HG02798 (cell line): ENCODE results near the gene CACTIN.
"Not testable (repeated sequence)": the region's sequence is repeated elsewhere in the genome, so short reads cannot be mapped to it uniquely, and the experiment has no call there.

Experiments used
- ATAC-seq: cut with Tn5 transposase; IDR thresholded peaks from one replicate; pipeline ENCODE4 v1.9.1; 2021; ENCODE audit warnings: mild to moderate bottlenecking; ENCODE audit not compliant: unreplicated experiment, poor library complexity

Gene CACTIN

DNA sequence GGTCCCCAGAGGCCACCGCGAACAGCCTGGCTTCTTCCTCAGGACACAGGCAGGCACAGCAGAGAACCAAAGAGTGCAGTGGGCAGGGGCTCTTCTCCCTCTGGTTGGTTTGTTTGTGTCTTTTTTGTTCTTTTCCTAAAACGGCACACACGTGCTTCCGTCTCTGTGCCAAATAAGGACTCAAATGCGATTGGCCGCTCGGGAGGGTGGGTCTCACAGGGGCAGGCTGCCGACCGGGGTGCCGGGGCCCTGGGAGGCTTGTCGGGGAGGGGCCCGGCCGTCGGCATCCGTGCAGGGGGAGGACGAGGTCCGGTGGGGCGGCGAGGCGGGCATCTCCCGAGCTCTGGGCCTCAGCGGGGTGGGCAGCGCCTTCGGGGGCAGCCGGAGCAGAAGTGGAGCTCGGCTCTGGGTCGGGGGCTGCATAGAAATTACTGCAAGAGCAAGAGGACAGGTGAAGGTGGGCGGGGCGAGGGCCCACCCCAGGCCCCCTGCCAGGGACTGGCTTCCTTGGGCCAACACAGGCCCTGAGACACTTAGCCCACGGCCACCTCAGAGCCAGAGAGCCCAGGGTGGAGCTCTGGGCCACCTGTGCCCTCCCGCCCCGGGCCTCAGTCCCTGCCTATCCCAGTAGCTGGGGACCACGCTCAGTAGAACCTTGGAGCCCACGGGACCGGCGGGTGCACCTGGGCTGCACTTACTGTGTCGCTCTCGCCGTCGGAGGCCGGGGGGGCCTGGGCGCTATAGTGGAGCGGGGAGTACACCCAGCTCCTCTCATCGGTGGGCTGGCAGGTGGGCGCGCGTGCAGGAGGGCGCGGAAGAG, 6.4 kb upstream of the CACTIN start:
- ATAC-seq: no peak

DNA sequence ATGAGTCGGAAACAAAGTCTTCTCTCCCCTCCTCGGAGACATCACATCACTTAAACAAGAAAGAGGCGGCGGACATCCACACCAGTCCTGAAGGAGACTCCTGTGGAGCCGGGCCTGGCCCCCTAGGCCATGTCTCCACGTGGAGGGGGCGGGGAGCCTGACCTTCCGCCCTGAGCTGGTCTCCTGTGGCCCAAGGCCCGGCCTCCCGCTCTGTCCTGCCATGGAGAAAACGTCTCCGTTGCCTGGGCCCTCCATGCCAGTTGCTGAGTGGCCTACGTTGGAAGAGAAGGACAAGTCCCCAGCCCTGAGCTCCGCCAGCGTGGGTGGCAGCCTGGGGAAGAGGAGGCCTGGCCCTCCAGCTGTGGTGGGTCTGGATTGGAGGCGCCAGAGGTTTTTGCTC, 5.5 kb upstream of the CACTIN start:
- ATAC-seq: no peak

DNA sequence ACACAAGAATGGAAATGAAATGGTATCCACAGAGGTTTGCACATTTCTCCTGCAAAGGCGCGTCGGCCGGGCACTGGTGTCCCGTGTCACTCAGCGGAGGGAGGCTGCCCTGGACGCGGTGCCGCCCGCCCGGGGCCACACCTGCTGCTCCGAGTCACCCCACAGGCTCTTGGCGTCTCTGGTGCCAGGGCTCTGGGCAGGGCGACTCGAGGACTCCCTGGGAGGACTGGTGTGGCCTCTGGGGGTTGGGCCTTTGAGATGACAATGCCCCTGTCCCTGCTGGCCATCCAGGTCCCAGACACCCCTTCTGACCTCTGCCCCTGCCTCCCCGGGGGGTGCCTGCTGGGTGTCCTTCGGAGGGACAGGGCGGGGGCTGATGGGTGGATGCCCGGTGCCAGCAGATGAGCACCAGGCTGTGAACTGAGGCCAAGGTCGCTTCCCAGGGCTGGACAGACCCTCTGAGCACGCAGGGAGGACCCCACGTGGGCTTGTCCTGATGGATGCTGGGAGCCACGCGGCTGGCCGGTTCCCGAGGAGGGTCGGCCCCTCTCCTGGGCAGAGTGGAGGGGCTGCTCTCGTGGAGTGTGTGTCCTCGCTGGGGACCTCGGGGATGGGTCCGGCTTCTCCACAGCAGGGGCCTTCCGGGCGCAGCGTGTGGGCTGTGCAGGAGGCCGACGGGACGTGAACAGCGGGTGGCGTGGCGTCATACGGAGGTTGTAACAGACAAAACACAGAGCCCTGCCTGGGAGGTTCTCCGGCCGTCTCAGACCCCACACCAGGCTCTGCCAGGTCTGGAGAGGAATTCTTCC, 4.7 kb upstream of the CACTIN start:
- no peak for ATAC-seq

DNA sequence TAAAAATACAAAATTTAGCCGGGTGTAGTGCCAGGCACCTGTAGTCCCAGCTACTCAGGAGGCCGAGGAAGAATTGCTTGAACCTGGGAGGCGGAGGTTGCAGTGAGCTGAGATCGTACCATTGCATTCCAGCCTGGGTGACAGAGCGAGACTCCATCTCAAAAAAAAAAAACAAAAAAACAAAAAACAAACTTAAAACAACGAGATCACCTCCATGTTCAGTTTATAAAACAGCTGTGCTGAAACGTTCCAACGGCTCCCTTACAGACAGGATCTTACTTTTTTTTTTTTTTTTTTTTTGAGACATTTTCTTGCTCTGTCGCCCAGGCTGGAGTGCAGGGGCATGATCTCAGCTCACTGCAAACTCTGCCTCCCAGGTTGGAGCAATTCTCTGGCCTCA, 2.2 kb upstream of the CACTIN start:
- not testable (repeated sequence) for ATAC-seq

DNA sequence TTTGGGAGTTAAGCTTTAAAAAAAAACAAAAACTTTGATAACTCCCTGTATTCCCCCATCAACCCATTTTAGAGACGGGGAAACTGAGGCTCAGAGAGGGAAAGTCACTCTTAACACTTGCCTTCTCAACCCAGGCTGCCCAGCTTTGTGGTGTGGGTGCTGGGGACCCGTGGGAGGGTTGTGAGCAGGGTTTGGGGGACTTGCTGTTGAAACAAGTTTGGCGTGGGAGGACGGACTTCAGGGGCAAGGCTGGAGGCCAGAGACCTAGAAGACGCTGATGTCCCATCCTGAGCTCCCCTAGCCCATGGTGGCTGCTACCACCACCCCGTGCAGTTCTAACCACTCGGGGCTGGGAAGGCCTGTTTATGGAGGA, 747 bp upstream of the CACTIN start:
- no peak for ATAC-seq

DNA sequence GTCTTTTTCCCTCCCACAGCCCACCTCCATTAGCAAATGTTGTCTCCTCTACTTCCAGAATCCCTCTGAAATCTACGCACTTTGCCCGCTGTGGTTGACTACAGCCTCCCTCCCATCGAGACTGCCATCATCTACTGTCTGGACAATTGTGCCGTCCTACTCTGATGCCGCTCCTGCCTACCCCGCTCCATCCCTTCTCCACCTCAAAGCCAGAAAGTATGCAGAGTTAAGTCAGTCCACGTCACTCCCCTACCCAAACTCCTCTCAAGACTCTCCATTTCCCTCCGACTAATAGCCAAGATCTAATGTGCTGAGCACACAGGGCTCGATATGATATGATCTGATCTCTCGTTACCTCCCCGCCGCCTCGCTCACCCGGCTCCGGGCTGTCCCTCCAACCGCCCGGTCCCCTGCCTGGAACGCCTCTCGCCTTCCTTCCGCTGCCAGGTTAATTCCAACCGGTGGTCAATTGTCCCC, 556 bp downstream of the CACTIN start:
- no peak for ATAC-seq

DNA sequence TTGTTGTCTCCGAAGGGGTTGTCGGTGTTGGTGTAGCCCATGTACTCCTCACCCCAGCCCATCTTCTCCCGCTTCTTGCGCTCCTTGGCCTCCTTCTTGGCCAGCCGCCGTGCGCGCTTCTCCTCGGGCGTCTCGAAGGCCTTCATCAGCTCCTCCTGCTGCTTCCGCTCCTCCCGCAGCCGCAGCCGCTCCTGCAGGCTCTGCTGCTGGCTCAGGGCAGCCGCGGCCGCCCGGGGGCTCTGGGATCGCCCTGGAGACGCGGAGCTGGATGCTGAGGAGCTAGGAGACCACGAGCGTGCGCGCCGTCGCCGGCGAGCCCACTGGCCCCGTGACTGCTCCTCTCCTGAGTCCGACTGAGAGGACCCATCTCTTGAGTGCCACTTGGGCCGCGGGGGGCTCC, 2.9 kb downstream of the CACTIN start:
- ATAC-seq: no peak

DNA sequence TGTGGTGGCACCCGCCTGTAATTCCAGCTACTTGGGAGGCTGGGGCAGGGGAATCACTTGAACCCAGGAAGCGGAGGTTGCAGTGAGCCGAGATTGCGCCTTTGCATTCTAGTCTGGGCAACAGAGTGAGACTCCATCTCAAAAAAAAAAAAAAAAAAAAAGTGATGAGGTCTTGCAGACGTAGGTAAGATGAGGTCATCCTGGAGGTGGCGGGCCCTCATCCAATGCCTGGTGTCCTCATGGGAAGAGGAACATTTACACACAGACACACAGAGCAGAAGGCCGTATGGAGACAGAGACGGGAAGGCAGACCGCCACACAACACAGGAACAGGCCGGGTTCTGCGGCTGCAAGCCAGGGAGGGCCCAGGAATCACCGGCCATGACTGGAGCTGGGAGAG, 4.4 kb downstream of the CACTIN start:
- no peak for ATAC-seq

DNA sequence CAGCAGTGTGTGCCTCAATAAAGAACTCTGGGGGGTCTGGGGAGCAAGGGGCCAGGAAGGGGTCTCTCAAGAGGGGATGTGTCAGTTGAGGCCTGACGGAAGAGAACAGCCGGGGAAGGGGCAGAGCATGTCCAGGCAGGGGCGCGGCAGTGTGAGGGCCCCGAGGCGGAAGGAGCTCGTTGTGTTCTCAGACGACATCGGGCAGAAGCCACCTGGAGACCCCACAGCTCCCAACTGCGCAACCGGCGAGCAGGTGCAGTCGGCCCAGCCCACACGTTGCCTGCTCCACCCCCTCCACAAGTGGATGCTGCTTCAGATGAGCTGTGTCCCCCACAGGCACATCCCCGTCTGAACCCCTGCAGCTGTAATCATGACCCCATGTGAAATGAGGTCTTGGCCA, 4.9 kb downstream of the CACTIN start:
- ATAC-seq: no peak

DNA sequence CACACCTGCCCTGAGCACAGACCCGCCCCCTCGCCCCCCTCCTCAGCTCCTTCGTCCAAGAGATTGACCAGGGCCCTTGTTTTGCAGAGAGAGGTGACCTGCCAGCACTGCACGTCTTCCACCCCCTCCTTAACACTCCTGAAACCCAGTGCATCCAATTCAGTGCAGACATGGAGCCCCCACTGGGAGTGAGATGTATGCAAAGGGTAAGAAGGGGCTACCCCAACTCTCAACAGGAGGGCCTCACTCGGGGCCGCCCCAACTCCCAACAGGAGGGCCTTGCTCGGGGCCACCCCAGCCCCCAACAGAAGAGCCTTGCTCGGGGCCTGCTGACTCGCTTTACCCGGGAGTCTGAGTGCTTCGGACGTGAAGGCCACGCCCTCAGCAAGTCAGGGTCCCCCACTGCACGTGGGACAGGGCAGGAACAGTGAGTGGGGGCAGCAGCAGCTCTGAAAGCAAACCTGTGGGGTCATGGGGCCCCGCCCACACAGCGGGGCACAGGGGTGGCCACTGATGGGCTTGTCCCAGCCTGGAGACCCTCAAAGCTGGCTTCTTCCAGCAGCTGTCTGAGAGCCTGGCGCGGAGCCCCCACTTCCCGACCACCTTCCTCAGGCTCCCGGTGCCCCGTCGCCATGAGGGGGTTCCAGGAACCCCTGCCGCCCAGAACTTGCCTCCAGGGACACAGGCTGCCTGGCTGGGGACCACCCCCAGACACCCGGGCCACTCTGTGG, 5.6 kb downstream of the CACTIN start:
- no peak for ATAC-seq

DNA sequence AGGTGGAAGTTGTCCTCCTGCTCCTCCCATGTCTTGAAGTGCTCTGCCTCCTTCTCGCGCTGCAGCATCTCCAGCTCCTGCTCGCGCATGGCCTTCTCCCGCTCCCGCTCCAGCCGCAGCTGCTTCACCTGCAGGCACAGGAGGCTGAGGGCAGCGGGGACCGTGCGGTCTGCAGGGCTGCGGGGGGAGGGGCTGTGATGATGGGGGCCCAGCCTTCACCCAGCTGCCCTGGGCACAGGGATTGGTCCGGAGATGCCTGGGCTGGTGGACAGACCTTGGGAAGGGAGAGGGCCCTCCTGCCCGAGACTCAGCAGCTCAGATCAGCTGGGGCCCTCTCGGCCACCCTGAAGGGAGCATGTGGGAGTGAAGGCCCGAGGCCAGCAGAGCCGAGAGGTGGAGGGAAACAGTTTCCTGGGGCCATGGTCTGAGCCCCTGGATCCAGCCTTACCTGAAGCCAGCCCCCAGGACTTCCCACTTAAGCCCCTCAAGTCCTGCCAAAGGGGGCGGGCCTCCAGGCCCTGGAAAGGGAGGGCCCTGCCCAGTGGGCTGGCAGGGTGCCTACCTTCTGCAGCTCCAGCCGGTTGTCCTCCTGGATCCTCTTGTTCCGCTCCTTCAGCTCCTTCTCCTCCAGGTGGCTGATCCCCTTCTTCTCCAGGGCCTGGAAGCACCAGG, 6.3 kb downstream of the CACTIN start:
- no peak for ATAC-seq

DNA sequence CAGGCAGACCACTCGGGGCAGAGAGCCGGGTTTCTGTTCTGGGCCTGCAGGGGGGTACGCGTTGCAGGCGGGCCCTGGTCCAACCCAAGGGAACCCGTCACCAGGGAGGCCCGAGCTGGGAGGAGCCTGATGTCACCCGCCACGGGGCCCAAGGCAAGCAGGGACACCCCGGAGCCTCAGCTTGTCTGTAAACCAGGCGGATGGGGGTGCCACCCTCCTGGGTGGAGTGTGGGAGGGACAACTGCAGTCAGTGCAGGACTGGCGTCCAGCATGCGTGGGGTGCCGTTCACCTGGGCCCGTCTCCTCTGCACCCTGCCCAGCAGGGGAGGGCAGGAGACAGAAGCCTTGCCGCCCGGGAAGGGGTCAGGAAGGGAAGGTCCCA, 7.0 kb downstream of the CACTIN start:
- no peak for ATAC-seq

DNA sequence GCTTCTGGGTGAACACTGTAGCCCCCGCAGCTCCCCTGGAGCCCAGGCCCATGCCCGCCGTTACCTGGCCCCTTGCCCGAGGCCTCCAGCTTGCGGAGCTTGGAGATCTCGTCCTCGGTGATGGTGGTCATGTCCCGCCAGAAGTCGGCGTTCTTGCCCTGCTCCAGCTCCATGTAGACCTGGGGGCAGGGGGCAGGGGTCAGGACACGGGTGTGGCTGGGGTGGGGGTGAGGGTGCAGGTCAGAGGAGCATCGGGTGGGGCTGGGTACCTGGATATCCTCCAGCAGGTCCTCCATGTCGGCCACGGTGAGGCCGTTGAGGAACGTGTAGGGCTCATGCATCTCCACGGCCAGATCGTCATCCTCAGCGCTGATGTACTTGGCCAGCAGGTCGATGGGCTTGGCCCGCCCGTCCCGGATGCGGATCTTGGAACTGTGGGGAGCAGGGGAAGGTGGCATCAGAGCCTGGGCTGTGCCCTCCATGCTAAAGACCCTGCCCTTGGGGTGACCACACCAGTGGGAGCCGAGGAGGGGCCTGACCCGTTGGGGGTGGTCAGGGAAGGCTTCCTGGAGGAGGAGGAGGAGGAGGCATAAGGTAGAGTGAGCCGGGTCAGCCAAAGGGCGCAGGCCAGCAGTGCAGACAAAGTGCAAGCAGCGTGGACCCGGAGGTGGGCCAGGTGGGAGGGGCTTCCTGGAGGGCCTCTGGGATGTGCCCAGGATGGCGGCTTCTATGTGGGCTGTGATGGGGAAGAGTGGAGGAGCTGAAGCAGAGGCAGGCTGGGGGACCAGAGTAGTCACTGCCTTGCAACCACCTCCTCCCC, 7.6 kb downstream of the CACTIN start:
- ATAC-seq: no peak

DNA sequence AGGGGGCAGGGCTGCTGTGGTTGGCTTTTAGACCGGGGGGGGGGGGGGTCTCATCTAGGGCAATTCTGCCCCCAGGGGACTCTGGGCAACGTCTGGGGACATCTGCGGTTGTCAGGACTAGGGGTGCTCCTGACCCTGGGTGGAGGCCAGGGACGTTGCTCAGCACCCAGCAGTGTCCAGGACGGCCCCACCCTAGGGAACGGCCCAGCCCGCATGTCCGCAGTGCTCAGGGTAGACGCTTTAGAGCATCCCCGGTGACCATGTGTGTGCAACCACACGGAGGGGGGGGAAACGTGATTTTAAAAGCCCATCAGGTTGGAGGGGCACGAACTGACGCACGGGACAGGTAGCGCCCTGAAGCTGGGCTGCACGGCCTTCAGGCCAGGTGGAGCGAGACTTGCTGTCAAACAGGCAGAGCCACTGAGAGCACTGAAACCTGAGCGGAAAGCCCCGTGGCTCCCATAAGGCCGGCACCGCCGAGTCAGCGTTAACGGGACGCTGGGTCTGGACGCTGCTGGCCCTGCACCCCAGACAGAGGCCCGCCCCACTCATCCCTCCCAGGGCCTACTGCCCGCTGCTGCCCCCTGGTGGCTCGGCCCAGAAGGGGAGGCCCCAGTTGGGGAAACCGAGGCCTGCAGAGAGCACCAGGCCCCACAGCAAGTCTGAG, 8.3 kb downstream of the CACTIN start:
- peak; percentile 40 for ATAC-seq

DNA sequence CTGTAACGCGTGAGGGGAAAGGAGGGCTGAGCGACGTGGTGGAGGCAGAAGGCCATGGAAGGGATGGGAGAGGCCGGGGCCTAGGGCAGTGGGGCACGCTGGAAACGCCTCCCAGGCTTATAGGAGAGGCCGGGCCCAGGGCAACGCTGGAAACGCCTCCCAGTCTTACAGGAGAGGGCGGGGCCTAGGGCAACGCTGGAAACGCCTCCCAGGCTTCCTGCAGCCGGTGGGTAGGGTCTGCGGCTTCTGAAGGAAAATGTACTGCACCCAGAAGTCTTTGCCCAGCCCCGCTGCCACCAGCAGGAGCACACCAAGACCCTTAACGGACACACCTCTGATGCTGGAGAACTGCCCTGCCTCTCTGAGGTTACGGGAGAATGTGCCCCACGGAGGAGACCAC, 9.1 kb downstream of the CACTIN start:
- ATAC-seq: no peak

DNA sequence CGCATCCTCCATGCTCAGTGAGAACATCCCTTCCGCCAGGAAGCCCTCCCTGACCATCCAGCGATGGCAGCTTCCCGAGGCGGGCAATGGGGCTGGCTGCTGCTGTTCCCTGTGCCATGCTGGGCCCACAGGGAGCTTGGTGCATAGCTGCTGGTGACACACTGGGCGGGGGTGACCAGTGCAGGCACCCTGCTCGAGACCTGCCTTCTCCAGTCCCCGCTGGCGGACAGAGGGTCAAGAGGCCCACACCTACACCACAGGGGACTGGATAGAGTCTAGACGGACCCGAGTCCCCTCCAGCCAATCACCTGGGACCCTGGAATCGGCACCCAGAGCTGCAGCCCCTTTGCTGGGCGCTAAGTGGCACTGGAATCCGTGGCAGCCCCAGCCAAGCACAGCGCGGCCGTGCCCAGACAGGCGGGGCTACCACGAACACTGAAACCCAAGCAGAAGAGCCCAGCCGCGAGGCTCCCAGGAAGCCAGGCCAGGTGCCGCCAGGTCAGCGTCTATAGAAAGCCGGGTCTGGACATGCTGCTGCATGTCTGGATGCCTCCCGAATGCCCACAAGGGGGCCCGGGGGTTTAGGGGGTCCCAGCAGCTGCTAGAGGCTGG, 11.0 kb downstream of the CACTIN start:
- ATAC-seq: no peak

DNA sequence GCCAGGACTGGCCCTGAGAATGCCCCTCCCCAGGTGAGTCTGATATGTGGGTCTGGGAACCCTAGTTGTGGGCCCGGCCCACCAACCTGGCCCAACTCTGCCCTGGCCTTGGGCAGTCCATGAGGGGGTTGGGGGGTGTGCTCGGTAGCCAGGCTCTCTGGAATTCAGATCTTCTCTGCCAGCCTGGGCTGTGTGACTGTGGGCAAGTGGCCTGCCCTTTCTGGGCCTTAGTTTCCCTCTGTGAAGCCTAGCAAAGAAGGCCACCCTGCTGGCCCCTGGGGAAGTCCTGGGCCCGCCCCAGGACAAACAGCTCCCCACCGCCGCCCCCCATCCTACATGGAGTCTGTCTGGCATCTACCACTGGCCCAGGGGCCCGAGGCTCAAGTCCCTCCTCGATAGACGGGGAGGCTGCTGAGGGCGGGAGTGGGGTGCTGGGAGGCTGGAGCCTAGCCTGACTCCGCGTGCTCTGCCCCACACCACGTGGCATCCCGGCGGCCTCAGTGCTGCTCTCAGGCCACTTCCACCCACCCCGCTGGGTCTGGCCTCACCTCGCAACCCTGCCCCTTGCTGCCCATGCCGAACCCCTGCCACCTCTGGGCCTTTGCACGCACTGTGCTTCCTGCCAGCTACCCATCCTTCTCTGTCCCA, 11.6 kb downstream of the CACTIN start:
- ATAC-seq: no peak
